ENCODE measurements around the gene ACTN1.

ACTN1 gene

DNA sequence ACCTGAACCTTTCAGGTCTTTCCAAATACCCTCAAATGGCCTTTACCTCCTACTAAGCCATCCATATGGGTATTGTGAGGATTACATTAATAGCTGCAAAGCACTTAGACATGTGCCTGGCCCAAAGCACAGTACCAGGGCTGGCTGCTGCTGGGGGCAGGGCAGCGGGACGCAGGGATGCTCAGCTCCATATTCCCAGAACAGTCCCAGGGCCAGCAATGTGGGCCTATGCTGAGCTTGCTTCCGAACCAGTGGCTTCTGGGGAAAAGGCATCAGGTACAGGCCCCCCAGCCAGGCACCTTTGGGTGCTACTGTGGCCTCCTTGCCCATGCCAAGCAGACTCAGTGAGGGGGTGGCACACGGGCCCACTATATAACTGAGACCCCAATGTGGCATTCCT is 10.4 kb downstream of the ACTN1 start:
- no peak for DNase-seq

DNA sequence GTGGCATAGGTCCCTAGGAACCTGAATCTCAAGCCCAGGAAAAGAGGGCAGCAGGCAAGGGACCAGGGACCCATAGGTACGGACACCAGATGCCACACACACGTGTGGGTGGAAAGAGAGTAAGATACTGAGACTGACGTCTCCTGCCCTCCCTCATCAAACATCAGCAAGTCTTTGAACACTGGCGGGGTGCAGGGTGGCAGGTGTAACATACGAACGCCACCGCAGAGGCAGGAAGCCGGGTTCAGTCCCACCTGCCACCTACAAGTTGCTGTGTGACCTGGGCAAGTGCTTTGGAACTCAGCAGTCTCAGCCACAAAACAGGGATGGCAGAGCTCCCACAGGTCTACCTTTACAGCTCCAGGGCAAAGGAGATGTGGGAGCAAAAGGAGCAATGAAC is 11.1 kb downstream of the ACTN1 start:
- no peak for DNase-seq

DNA sequence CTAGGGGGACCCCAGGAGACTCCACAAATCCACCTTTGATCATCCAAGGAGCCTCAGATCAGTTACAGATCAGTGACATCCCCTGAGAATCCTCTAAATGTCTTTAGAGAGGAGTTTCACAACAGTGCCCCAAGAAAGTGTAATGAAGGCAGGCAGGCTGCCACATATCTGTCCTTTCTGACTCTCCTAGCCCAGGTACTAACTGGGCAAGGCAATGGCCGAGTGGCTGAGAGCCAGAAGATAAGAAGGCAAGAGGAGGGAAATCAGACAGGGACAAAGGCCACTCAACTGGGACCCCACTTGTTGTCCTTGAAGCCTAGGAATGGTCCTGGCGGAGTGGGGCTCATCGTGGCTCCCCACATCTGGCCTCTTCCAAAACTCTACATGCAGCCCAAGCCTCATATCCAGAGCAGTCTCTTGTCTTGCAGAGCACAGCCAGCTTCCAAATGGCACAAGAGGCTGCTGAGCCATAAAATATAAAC is 11.6 kb downstream of the ACTN1 start:
- DNase-seq: no peak

DNA sequence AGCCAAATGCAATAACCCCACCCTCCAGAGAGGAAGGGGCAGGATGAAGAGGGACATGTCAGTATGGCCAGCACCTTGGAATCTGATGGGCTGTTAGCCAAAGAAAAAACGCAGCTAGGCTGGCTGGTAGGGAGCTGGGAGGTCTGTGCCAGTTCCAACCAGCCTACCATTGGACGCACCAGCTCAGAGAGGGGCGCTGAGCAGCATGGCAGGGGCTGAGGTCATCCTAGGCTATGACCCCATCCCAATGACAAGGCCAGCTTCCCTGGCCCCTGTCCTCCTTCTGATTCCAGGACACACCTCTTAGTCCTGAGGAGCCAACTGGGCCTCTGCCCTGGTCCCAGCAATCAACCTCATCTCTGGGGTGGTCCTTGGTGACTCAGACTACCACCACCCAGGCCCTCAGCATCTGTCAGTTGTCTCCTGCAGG is 12.2 kb downstream of the ACTN1 start:
- no peak for DNase-seq

DNA sequence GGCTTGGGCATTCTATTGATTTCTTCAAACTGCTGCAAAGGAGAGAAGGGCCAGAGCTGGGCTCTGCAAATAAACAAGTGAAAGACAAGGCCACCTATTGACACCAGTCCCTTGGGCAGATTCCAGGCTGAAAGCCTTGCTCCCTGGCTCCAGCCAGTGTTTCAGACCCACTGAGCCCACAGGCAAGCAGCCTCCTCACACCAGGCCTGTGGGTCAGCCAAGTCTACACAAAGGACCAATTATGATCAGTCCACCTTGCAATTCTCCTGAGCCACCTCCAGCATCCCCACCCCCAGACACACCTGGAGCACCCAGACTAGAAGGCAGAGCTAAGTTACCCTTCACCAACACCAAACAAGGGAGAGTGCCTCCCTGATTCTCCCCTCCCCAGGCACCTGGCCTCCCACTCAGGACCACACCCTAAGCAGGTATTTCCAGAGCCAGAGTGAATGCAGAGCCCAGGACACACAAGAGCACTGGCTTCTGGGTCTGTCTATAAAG is 13.8 kb downstream of the ACTN1 start:
- DNase-seq: no peak

DNA sequence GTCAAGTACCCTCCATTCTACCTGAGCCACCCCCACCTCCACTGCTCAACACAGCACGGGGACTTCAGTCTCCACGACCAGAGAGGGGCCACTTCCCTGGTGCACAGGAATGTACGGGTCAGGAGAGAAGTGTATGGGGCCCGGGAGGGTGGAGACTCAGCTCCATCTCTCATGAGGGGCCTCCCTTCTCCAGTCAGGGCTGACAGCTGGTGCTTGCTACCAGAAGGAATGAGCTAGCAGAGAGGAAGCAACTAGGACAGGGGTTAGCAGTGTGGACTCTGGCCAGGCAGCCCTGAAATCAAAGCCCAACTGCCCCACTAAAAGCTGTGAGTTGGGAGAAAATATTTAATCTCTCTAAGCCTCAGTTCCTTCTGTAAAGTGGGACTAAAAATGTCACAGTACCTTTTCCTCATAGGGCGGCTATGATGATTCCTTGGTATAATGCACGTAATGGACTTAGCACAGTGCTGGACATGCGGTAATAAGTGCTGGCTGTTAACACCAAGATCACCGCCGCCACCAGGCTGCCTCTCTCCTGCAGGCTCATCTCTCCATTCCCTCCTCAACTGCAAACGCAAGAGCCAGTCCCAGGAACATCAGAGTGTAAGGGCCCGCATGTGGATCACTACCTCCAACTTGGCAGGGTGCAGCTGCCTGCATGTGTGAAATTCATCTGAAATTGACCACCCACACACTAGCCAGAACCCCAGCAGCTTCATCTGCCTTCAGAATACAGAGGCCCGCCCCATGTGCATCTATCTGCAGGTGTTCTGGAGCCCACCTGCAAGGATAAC is 14.6 kb downstream of the ACTN1 start:
- DNase-seq: no peak

DNA sequence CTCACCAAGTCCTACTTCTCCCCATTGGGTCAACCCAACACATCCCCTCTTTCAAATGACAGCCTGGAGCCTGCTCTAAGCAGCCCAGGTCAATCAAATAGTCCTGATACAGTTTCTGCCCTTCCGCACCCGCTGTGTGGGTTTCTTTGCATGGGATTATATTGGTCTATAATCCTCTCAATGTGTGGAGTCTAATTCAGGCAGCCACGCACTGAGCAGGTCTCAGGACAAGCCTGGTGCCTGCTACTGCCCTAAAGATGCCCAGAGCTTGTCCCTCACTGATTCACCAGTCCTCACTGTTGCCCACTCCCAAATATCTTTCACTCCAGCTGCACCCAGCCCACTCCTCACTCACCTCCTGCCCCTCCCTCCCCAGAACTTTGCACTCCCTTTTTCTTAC is 16.4 kb downstream of the ACTN1 start:
- DNase-seq: no peak

DNA sequence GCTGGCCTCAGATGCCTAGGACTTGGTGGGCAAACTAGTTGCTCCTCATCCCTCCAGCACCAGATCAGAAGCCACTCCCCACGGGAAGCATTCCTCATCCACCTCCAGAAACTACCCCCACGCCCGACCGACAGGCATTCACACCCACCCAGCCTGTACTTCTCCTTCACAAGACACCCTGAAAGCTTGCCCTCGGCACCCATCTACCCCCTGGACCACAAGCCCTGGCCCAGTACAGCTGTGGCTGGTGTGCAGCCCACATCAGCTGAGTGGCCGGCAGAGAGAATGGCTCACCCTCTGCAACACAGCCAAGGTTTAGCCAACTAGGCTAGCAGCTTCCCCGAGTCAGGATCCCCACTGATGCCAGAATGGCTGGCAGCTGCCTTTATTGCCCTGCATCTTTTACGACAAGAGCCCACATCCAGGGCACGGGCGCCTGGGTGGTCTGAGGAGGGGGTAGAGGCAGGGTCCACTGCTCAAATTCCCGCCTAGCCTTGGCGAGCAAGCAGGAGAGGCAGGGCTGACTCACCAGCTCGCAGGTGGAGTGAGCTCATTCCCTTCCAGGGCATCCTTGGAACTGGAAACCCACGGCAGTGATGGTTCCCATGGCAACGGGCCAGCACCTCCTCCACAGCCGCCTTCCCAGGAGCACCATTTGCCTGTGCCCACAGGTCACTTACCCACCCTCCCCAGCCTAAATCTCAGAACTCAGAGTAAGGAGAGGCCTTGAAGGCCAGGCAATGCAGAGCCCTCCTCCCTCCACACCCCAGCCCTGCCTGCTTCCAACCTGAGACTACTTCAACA is 17.1 kb downstream of the ACTN1 start:
- no peak for DNase-seq

DNA sequence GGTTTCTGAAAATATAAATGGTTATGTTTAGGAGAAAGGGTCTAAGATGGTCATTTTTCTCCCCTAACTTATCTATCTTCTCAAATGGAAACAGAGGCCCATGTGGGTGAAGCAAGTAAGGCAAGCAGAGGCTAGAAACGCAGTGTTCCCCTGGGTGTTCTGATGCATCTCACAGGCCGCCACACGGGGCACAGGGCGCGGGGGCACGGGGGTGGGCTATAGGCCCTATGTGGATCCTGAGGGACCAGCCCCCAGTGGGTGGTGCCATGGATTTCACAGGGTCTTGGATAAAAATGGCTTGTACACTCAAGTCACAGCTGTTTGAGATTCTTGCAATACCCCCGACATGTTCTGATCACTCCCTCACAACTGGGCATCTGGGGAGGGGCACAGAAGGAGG is 17.7 kb downstream of the ACTN1 start:
- no peak for DNase-seq

DNA sequence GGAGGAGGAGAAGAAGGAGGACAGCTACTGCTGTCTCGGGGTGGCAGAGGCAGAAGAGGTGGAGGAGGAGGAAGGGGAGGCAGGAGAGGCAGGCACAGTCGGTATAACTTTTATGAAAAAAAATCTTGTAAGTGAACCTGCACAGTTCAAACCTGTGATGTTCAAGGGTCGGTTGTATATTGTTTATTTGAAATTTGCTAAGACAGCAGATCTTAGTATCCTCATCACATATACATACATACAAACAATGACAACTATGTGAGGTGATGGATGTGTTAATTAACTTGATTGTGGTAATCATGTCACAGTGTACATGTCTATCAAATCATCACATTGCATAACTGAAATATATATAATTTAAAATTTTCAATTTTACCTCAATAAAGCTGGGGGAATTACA is 19.0 kb downstream of the ACTN1 start:
- no peak for DNase-seq

DNA sequence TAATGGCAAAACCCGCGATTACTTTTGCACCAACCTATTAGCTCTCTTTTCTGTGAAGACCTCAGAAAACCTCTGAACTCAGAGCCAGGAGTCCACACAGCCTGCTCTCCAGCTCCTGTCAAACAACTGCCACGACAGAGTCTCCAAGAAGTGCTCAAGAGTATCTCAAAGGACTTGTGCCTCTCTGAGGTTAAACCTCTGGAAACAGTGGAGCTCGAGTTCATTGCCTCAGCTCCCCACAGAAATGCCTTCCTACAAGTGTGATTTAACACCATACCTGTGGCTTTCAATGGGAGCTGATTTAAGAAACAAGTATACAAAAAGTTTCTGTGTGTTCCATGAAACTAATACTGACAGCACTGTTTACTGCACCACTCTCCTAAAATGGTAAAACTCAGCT is 20.1 kb downstream of the ACTN1 start:
- no peak for DNase-seq

DNA sequence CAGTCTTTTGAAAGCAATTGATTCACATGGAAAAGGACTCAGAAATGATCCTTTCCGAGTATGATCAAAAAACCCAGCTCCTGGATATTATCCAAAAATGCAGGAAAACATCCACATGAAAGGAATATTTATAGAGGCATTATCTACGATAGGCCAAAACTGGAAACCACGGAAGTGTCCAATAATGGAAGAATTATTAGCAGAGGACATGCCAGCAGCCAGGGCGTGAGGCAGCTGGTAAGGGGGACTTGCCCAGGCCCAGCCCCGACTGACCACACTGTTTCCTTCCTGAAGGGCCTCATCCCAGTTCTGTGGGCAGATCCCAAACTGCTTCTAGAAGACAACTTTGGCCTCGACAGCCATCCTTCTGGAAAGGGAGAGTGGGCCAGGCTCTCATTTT is 20.5 kb downstream of the ACTN1 start:
- no peak for DNase-seq

DNA sequence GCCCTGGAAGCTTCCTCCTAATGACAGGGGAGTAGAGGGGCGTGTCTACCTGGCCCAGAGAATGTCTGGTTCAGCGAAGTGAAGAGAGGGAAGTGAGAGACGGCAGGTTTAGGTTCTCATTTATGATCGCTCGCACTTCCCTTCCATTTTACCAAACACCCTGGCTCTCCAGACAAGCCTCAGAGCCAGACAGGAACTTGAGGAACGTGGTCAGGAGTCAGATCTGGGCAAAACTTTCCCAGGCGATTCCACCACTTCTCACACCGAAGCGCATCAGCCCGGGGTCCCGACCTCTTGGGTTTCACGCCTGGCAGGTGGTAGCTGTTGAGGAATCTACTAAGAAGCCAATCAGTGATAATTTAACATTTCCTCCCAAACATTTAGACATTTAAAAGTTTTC is 21.3 kb downstream of the ACTN1 start:
- no peak for DNase-seq

DNA sequence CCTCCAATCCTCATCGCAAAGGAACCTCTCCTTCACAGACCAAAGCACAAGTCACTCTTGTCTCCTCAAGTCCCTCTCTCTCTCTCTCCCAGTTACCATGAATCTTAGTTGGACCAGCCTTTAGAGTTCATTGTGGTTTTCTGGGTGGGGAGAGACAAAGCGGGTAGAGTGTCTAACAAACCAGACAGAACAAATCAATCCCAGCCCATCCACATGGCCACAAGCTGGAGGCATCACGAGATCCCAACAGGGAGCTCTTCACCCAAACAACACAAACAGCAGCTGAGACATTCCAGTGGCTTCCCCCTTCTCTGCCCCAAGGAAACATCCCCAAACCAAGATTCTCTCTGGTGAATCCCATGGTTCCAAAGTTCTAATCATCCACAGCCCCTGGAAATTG is 22.4 kb downstream of the ACTN1 start:
- DNase-seq: no peak

DNA sequence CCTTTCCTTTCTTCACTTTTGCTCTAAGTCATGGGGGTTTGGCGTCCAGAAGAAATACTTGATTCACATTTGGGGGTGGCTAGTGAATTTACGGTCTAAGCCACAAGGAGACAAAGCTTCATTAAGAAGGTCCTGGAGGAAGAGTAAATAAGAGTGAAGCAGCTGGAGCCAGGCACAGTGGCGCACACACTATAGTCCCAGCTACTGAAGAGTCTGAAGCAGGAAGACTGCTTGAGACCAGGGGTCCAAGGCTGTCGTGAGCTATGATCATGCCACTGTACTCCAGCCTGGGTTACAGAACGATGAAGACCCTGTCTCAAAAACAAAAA is 23.3 kb downstream of the ACTN1 start:
- no peak for DNase-seq

DNA sequence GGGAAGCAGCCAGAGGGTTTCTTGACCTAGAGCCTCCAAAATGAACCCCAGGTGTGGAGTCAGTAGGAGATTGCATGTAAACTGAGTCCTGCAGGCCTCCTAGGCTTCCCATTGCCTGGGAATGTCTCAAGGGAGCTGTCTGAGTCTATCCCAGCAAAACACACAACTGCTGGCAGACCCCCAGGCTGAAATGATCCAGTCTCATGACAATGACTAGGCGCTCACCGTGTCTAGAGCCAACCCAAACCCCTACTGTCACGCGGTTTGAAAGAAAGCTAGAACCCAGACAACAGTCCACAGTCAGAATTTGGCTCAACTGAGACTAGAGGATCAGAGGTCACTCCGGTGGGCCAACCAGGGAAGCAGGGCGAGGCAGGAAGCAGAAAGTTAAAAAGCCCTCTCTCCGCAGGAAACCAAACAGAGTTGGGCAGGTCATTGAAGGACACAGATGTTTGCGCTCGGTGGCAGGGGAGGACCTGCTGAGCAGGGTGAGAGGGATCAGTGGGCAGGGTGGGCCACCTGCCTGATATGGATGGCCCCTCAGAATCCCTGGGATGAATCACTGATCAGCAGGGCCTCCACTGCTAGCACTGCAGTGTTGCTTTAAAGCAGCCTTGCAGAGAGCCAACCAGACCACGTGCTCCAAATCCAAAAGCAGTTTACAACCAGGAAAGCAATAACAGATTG is 23.8 kb downstream of the ACTN1 start:
- no peak for DNase-seq

DNA sequence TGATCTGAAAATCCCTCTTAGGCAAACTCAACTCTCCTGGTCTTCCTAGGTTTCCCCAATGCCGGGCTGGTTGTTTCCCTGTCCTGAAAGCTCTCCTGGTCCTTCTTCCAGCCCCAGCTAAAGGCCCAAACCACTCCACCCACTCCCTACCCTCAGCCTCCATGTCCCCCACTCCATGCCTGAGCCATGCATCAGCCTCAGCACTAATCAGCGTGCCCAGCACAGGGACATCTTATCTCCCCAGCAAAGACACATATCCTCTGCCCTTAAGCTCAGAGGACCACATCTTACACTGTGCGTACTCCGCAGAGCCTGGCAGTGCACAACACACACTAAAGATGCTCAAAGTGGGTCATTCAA is 25.9 kb downstream of the ACTN1 start:
- DNase-seq: no peak

DNA sequence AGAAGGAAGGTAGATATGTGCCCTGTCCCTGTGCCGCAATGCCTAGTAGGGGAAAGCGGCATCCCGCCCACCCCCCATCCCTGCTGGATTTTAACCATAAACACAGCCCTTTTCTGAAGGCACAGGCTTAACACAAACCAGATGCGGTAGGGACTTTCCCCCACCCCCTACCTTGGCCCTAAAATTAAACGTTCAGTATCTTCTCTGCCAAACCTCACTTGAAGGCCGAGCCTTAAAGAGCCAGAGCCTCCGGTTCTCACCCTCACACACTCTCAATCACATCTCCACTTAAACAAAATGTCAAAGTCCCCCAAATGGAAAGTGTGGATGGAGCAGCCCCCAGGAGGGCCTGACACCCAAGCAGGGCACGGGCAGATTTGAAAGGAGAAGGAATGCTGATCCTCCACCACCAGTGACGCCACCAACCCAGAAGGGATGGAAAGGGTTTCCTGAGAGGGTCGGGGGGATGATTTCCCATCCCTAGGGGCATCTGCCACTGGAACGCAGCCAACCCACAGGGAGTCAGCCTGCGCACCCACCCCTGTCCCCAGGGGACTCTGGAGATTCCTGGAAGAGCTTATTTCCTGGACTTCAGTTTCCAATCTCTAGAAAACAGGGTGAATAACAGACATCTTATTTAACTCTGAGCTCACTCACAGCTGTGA is 26.4 kb downstream of the ACTN1 start:
- no peak for DNase-seq

DNA sequence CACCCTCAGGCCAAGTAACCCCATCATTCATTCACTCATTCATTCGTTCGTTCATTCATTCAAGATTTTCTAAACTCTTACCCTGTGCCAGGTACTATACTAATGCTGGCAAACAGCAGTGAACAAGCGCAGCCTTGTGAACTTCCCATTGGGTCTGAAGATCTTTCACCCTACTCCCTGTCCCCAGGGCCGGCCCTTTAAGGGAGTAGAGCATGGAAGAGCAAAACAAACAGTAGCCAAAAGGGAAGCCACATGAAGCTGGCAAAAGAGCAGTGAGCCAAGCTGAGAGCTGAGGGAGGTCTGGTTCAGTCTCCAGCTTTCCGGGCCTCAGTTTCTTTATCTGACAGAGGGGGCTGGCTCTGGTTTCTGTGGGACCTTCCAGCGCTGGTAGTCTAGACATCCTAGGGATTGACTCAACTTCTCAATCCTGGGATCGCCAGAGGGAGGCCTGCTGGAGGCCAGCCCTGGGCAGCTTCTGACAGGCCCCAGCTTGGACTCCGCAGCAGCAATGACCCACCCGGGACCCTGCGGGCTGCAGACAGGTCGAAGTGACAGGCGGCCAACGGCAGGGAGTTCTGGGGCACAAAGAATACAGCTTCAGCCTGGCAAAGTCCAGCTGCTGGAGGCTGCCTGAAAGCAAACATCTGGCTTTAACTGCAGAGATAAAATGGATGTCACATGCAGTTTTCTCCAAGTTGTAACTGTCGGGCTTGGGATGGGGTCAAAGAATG is 27.1 kb downstream of the ACTN1 start:
- DNase-seq: no peak

DNA sequence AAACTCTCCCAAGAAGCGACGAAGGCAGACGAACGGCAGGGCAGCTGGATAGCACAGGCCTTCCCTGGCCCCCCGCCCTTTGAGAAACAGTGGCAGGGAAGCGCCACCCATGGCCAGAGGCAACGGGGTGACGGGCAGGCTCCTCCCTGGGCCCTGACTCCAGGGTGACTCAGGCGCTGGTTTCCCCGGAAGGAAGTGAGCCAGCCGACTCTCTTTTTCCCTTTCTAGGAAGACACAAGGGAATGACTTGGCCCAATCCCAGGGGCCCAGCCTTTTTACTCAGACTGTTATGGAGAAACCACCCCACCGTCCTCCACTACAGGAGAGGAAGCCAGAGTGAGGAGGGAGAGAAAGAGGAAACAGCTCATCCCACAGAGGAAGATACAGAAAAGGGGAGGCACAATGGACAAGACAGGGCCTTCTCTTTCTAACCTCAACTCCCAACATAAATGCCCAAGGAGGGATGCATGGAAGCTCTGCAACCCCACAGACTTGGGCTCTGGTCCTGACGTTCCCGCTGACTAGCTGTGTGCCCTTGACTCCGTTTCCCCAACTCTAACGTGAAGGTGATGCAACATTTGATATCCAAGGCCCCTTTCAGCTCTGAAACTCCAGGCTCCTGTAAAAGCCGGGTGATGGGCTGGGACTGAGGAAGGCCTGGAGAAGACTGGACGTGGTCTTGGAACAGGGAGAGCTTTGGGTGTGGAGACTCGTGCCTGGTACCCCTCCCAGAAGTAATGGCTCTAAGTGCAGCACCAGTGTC is 27.9 kb downstream of the ACTN1 start:
- no peak for DNase-seq

DNA sequence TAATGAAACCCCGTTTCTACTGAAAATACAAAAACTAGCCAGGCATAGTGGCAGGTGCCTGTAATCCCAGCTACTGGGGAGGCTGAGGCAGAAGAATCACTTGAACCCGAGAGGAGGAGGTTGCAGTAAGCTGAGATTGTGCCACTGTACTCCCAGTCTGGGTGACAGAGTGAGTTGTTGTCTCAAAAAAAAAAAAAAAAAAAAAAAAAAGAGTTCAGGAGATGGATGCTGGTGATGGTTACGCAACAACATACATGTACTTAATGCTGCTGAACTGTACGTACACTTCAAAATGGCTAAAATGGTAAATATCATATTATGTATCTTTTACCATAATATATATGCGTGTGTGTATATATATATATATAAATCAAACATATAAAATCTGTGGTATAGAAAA is 29.0 kb downstream of the ACTN1 start:
- no peak for DNase-seq

DNA sequence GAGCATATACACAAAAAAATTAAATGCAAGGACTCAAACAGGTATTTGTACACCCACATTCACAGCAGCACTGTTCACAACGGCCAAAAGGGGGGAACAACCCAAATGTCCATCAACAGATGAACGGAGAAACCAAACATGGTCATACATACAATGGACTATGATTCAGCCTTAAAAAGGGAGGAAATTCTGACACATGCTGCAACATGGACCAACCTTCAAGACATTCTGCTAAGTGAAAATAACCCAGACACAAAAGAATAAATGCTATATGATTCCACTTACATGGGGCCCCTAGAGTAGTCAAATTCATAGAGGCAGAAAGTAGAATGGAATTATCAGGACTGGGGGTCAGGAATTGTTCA is 29.5 kb downstream of the ACTN1 start:
- DNase-seq: no peak

Data from GDM1 (cell line).